Measurements from ENCODE around the gene ASB18.

The ASB18 gene

GRCh38 chr2:236244256-236244655 lies 19.9 kb downstream of the ASB18 start:
- no peak overlapping the region for H3K4me3 ChIP-seq (ENCODE audit: low read length, poor library complexity, severe bottlenecking)
- H3K4me2 ChIP-seq (ENCODE audit: low read depth, low read length, poor library complexity, severe bottlenecking), result no peak overlapping the region
- no peaks in the 10 kb centered on the region for H3F3A ChIP-seq (ENCODE audit: low read depth)
- H3K9me3 ChIP-seq (ENCODE audit: insufficient read depth, low read depth, low read length), result no peaks in the 10 kb centered on the region; the same call in 1 of the 2 replicates
- no peak overlapping the region for H2AFZ ChIP-seq (ENCODE audit: low read length)
- H4K20me1 ChIP-seq (ENCODE audit: insufficient read depth, low read length, poor library complexity, severe bottlenecking), result no peaks in the 10 kb centered on the region
- H3K79me2 ChIP-seq (ENCODE audit: insufficient read depth, low read length), result no peaks in the 10 kb centered on the region
- no peaks in the 10 kb centered on the region for H3K27me3 ChIP-seq (ENCODE audit: insufficient read depth, low read length, poor library complexity, severe bottlenecking)
- H3K36me3 ChIP-seq (ENCODE audit: insufficient read depth, low read length), result no peaks in the 10 kb centered on the region
- H3K9ac ChIP-seq (ENCODE audit: low read depth, low read length, poor library complexity, severe bottlenecking), result no peak overlapping the region
- no peaks in the 10 kb centered on the region for H3K4me1 ChIP-seq (ENCODE audit: insufficient read depth, low read length, poor library complexity, severe bottlenecking)
- H3K9me2 ChIP-seq (replicated peaks; ENCODE audit: low read depth, low read length), result no peaks in the 10 kb centered on the region
- TF ChIP-seq CTCF (conservative IDR thresholded peaks at IDR 0.05; ENCODE audit: low read length), result no peak
- no peak for TF ChIP-seq EZH2phosphoT487 (IDR thresholded peaks at IDR 0.05; ENCODE audit: borderline replicate concordance)

GRCh38 chr2:236242057-236242495 lies 22.1 kb downstream of the ASB18 start:
- no peaks in the 10 kb centered on the region; the same call in 1 of the 2 replicates for H3K9me3 ChIP-seq (ENCODE audit: insufficient read depth, low read depth, low read length)
- no peak overlapping the region for H3K4me2 ChIP-seq (ENCODE audit: low read depth, low read length, poor library complexity, severe bottlenecking)
- TF ChIP-seq EZH2phosphoT487 (IDR thresholded peaks at IDR 0.05; ENCODE audit: borderline replicate concordance) (no peak), CTCF (conservative IDR thresholded peaks at IDR 0.05; ENCODE audit: low read length) (no peak)
- no peak overlapping the region for H3K9ac ChIP-seq (ENCODE audit: low read depth, low read length, poor library complexity, severe bottlenecking)
- H3K4me1 ChIP-seq (ENCODE audit: insufficient read depth, low read length, poor library complexity, severe bottlenecking), result no peaks in the 10 kb centered on the region
- no peaks in the 10 kb centered on the region for H3K9me2 ChIP-seq (replicated peaks; ENCODE audit: low read depth, low read length)
- H4K20me1 ChIP-seq (ENCODE audit: insufficient read depth, low read length, poor library complexity, severe bottlenecking), result no peaks in the 10 kb centered on the region
- no peak overlapping the region for H2AFZ ChIP-seq (ENCODE audit: low read length)
- H3F3A ChIP-seq (ENCODE audit: low read depth), result no peaks in the 10 kb centered on the region
- no peaks in the 10 kb centered on the region for H3K79me2 ChIP-seq (ENCODE audit: insufficient read depth, low read length)
- no peaks in the 10 kb centered on the region for H3K36me3 ChIP-seq (ENCODE audit: insufficient read depth, low read length)
- no peaks in the 10 kb centered on the region for H3K27me3 ChIP-seq (ENCODE audit: insufficient read depth, low read length, poor library complexity, severe bottlenecking)
- H3K4me3 ChIP-seq (ENCODE audit: low read length, poor library complexity, severe bottlenecking), result no peak overlapping the region

GRCh38 chr2:236241181-236242056 lies 22.8 kb downstream of the ASB18 start:
- H3K9me2 ChIP-seq (replicated peaks; ENCODE audit: low read depth, low read length), result no peaks in the 10 kb centered on the region
- no peaks in the 10 kb centered on the region for H3K4me1 ChIP-seq (ENCODE audit: insufficient read depth, low read length, poor library complexity, severe bottlenecking)
- no peaks in the 10 kb centered on the region for H4K20me1 ChIP-seq (ENCODE audit: insufficient read depth, low read length, poor library complexity, severe bottlenecking)
- H3K4me3 ChIP-seq (ENCODE audit: low read length, poor library complexity, severe bottlenecking), result no peak overlapping the region
- no peak for TF ChIP-seq CTCF (conservative IDR thresholded peaks at IDR 0.05; ENCODE audit: low read length)
- TF ChIP-seq EZH2phosphoT487 (IDR thresholded peaks at IDR 0.05; ENCODE audit: borderline replicate concordance), result no peak
- H3K9me3 ChIP-seq (ENCODE audit: insufficient read depth, low read depth, low read length), result no peaks in the 10 kb centered on the region; the same call in 1 of the 2 replicates
- H3K27me3 ChIP-seq (ENCODE audit: insufficient read depth, low read length, poor library complexity, severe bottlenecking), result no peaks in the 10 kb centered on the region
- H3F3A ChIP-seq (ENCODE audit: low read depth), result no peaks in the 10 kb centered on the region
- no peaks in the 10 kb centered on the region for H3K36me3 ChIP-seq (ENCODE audit: insufficient read depth, low read length)
- H3K79me2 ChIP-seq (ENCODE audit: insufficient read depth, low read length), result no peaks in the 10 kb centered on the region
- no peak overlapping the region for H3K4me2 ChIP-seq (ENCODE audit: low read depth, low read length, poor library complexity, severe bottlenecking)
- no peak overlapping the region for H3K9ac ChIP-seq (ENCODE audit: low read depth, low read length, poor library complexity, severe bottlenecking)
- H2AFZ ChIP-seq (ENCODE audit: low read length), result no peak overlapping the region

Measured in Loucy (cell line).